ENCODE results near the gene CCDC86.

CCDC86 gene

GRCh38 chr11:60842668-60843600 lies 1.0 kb downstream of the CCDC86 start:
- peaks cover 33% of the 10 kb centered on the region for H3K4me1 Mint-ChIP-seq (ENCODE audit: low read depth)
- H3K4me3 Mint-ChIP-seq: peak overlapping the region; percentile 94
- H3K9me3 Mint-ChIP-seq (ENCODE audit: low read depth): no peaks in the 10 kb centered on the region
- peak overlapping the region; percentile 94 for H3K27ac Mint-ChIP-seq
- no peaks in the 10 kb centered on the region for H3K27me3 Mint-ChIP-seq
- peaks cover 12% of the 10 kb centered on the region for H3K36me3 Mint-ChIP-seq

DNA sequence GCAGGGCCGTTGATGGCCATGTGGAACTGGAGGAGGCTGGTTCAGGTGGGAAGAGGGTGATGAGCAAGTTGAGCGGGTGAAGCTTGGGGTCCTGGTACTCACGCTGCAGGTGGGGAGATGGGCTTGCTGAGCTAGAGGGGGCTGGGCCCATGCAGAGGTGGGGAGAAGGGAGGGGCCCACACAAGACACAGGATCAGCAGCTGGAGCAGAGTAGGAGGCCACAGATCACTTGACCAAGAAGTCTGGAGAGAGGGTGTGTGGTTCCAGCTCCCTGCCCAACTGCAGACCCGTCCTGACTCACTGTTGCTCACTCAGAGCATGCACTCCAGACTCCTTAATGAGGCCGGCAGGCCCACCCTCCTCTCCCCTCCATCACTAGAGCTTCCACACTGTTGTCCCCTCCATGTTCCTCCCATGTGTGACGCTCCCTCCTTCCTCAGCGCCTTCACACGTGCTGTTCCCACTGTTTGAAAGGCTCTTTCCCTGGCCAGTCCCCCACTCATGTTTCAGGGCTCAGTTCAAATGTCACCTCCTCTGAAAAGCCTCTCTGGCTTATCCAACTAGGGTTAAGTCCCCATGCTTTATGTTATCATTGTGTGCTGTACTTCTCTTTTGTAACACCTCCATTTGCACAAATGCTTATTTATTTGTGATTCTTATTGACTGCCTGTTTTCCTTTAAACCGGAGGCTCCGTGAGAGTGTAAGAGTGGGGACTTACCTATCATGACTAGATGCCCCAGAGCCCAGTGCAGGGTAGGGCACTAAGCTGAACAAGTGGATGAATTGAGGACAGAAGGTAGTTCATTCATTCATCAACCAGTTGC lies 2.3 kb downstream of the CCDC86 start:
- peaks cover 33% of the 10 kb centered on the region for H3K4me1 Mint-ChIP-seq (ENCODE audit: low read depth)
- H3K9me3 Mint-ChIP-seq (ENCODE audit: low read depth): no peaks in the 10 kb centered on the region
- peaks cover 12% of the 10 kb centered on the region for H3K36me3 Mint-ChIP-seq
- no peaks in the 10 kb centered on the region for H3K27me3 Mint-ChIP-seq
- H3K4me3 Mint-ChIP-seq: peak overlapping the region; percentile 94
- peak overlapping the region; percentile 94 for H3K27ac Mint-ChIP-seq

DNA sequence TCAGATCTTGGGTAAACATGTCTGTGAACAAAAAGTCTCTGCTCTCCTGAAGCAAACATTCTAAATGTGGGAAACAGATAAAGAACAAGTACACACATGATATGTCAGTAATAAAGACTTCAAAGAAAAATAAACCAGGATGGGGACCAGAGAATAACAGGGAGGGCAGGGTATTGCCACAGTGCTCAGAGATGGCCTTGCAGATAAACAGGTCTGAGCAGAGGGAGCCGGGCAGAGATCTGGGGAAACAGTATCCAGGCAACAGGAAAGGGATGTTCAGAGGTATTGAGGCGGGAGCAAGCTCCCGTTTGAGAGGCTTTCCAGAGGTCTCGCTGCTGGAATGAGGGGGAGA lies 2.9 kb downstream of the CCDC86 start:
- peaks cover 32% of the 10 kb centered on the region for H3K4me1 Mint-ChIP-seq (ENCODE audit: low read depth)
- peak overlapping the region; percentile 56 for H3K27ac Mint-ChIP-seq
- H3K27me3 Mint-ChIP-seq: no peaks in the 10 kb centered on the region
- no peaks in the 10 kb centered on the region for H3K9me3 Mint-ChIP-seq (ENCODE audit: low read depth)
- H3K4me3 Mint-ChIP-seq: peak overlapping the region; percentile 94
- H3K36me3 Mint-ChIP-seq: peaks cover 12% of the 10 kb centered on the region

- Mint-ChIP-seq H3K27ac (peak overlapping the region; percentile 56), H3K9me3 (ENCODE audit: low read depth) (no peaks in the 10 kb centered on the region), H3K27me3 (no peaks in the 10 kb centered on the region), H3K4me1 (ENCODE audit: low read depth) (peaks cover 32% of the 10 kb centered on the region), H3K4me3 (peak overlapping the region; percentile 94), H3K36me3 (peaks cover 12% of the 10 kb centered on the region)
Measured at GRCh38 chr11:60845338-60845737, 3.4 kb downstream of the CCDC86 start.

- Mint-ChIP-seq H3K36me3 (peaks cover 17% of the 10 kb centered on the region), H3K27ac (no peak overlapping the region), H3K27me3 (no peaks in the 10 kb centered on the region), H3K4me3 (no peak overlapping the region), H3K4me1 (ENCODE audit: low read depth) (peaks cover 23% of the 10 kb centered on the region), H3K9me3 (ENCODE audit: low read depth) (no peaks in the 10 kb centered on the region)
Measured at GRCh38 chr11:60847281-60847680, 5.4 kb downstream of the CCDC86 start.

DNA sequence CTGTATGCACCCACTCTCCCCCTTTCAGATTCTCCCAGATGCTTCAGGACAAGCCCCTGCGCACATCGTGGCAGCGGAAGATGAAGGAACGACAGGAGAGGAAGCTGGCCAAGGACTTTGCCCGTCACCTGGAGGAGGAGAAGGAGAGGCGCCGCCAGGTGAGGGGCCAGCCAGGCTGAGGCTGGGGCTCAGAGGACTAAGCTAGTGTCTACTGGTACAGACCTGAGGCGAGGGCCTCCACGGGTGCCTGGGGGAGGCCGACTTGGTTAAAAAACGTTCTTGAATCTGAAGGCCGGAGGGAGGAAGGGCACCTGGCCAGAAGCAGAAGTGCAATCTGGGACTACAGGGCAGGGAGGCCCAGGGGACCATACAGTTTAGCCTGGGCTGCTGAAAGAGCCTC lies 6.0 kb downstream of the CCDC86 start:
- Mint-ChIP-seq H3K27ac (peak overlapping the region; percentile 50), H3K4me3 (no peak overlapping the region), H3K36me3 (peaks cover 17% of the 10 kb centered on the region), H3K27me3 (no peaks in the 10 kb centered on the region), H3K4me1 (ENCODE audit: low read depth) (peaks cover 23% of the 10 kb centered on the region), H3K9me3 (ENCODE audit: low read depth) (no peaks in the 10 kb centered on the region)

DNA sequence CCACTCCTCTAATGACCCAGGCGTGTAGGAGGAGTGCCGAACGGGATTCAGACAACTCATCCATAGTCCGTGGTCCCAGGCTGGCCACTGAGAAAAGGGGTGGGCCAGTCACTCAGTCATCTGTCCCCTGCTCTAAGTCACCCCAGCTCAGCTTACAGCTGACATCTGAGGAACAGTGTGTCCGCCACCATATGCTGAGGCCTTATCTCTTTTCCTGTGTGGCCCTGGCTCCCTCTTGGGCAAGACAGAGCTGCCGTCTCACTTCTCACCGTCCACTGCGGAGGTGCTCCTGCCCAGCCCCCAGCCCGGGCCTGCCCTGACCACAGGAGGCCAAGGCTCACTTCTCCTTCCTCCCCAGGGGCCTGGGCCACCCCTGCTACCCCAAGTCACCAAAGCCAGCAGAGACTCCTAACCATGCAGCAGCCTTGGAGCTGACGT lies 6.8 kb downstream of the CCDC86 start:
- Mint-ChIP-seq H3K4me3 (no peak overlapping the region), H3K36me3 (peaks cover 16% of the 10 kb centered on the region), H3K4me1 (ENCODE audit: low read depth) (peaks cover 18% of the 10 kb centered on the region), H3K27ac (no peak overlapping the region), H3K27me3 (no peaks in the 10 kb centered on the region), H3K9me3 (ENCODE audit: low read depth) (no peaks in the 10 kb centered on the region)

- Mint-ChIP-seq H3K27ac (no peak overlapping the region), H3K4me1 (ENCODE audit: low read depth) (peaks cover 14% of the 10 kb centered on the region), H3K9me3 (ENCODE audit: low read depth) (no peaks in the 10 kb centered on the region), H3K36me3 (peaks cover 12% of the 10 kb centered on the region), H3K4me3 (no peak overlapping the region), H3K27me3 (no peaks in the 10 kb centered on the region)
Measured at GRCh38 chr11:60849641-60850520, 8.0 kb downstream of the CCDC86 start.

GRCh38 chr11:60851327-60852104 lies 9.6 kb downstream of the CCDC86 start:
- peaks cover 10% of the 10 kb centered on the region for H3K36me3 Mint-ChIP-seq
- H3K27me3 Mint-ChIP-seq: no peaks in the 10 kb centered on the region
- H3K27ac Mint-ChIP-seq: peak overlapping the region; percentile 12
- H3K4me1 Mint-ChIP-seq (ENCODE audit: low read depth): peaks cover 20% of the 10 kb centered on the region
- no peak overlapping the region for H3K4me3 Mint-ChIP-seq
- no peaks in the 10 kb centered on the region for H3K9me3 Mint-ChIP-seq (ENCODE audit: low read depth)

DNA sequence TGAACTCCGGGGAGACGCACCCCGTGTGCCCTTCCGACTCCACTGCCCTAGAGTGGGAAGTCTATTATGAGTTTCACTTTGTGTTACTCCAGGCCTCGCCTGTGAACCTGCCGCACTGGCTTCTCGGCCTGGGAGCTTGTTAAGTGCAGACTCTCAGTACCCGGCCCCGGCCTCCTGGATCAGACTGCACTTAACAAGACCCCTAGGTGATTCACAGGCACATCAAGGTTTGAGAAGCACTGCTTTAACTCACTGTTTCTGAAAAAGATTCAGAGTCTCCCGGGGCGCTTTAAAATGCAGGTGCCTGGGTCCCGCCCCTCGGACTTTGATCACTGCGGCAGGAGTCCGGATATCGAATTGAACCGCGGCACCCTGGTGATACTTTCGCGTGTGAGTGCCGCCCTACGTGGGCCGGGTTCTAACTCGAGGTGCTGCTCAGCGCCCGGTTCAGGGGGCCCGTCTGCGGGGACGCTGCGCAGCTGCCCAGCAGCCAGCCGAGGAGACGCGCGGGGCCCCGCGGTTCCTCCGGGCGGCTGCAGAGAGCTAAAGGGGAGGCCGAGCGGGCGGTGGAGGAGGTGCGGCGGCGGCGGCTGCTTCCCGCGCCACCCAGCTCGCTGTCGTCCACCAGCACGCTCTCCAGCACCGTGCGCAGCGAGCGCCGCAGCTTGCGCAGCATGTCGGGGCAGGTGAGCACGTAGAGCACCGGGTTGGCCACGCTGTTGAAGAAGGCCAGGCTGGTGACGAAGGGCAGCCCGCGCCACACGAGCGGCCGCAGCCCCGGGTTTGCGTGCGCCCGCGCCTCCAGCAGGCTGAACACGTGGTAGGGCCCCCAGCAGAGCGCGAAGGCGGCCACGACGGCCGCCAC lies 10.4 kb downstream of the CCDC86 start:
- peaks cover 10% of the 10 kb centered on the region for H3K36me3 Mint-ChIP-seq
- H3K4me3 Mint-ChIP-seq: no peak overlapping the region
- no peaks in the 10 kb centered on the region for H3K9me3 Mint-ChIP-seq (ENCODE audit: low read depth)
- H3K27me3 Mint-ChIP-seq: no peaks in the 10 kb centered on the region
- H3K27ac Mint-ChIP-seq: peak overlapping the region; percentile 12
- peaks cover 24% of the 10 kb centered on the region for H3K4me1 Mint-ChIP-seq (ENCODE audit: low read depth)

- no peaks in the 10 kb centered on the region for H3K9me3 Mint-ChIP-seq (ENCODE audit: low read depth)
- no peaks in the 10 kb centered on the region for H3K27me3 Mint-ChIP-seq
- H3K4me3 Mint-ChIP-seq: no peak overlapping the region
- peaks cover 30% of the 10 kb centered on the region for H3K4me1 Mint-ChIP-seq (ENCODE audit: low read depth)
- H3K27ac Mint-ChIP-seq: no peak overlapping the region
- H3K36me3 Mint-ChIP-seq: peaks cover 10% of the 10 kb centered on the region
Measured at GRCh38 chr11:60852982-60853950, 11.4 kb downstream of the CCDC86 start.

GRCh38 chr11:60854140-60854846 lies 12.4 kb downstream of the CCDC86 start:
- Mint-ChIP-seq H3K27me3 (no peaks in the 10 kb centered on the region), H3K9me3 (ENCODE audit: low read depth) (no peaks in the 10 kb centered on the region), H3K4me1 (ENCODE audit: low read depth) (peaks cover 41% of the 10 kb centered on the region), H3K27ac (no peak overlapping the region), H3K36me3 (peaks cover 10% of the 10 kb centered on the region), H3K4me3 (no peak overlapping the region)

All from activated naive CD8-positive, alpha-beta T cell (primary cell).